K562 (cell line): ENCODE measurements around the gene UBE2D2. TPM values are rescaled to one million over a fixed set of nuclear protein-coding genes. Genes with fewer than 3 reads are reported as not detected.

Experiments
- ATAC-seq: fragments of 200-7000 bp; cut with Tn5 transposase; 3 replicates; pipeline ENCODE4 v1.9.1; 2020; ENCODE audit warnings: moderate library complexity
- BruUV-seq: library from RNA; stranded (reverse); fragments of 400-500 nt; replicated peaks from 2 replicates; lab custom pipeline; 2021; lab: Mats Ljungman, UMichigan
- CTCF ChIA-PET: fragments of 300-600 bp; formaldehyde crosslinking; extraction: SDS; loops from one replicate; lab custom pipeline; 2021; ENCODE audit warnings: low intra/inter-chr PET ratio; lab: Yijun Ruan, JAX
- POLR2A ChIA-PET: fragments of 300-600, 350-650 bp; sonication (Branson Sonifier 250); formaldehyde crosslinking; extraction: SDS; loops from one replicate; lab custom pipeline; 2021; ENCODE audit warnings: antibody characterized with exemption, inconsistent platforms; lab: Yijun Ruan, JAX
- DNase-seq, 4 experiments: peaks; one replicate each; pipeline versions ENCODE4 v3.0.0 to v3.0.0-alpha.2; 2011 to 2018; ENCODE audit warnings: low spot score in 3 of 4, mixed read lengths in 3 of 4; ENCODE audit errors: extremely low read depth in 1 of 4
- FAIRE-seq: peaks from 2 replicates; lab custom pipeline; 2011; peaks lifted over from hg19 to GRCh38; lab: Jason Lieb, UNC
- H2AFZ ChIP-seq: 2 replicates; pipeline ENCODE4 v1.6.0; 2011; ENCODE audit warnings: low read depth, low read length, control low read depth, inconsistent platforms
- H3K27ac ChIP-seq: fragments of 200-600 bp; 3 replicates; pipeline ENCODE4 v1.8.0; 2011; ENCODE audit warnings: low read depth, mild to moderate bottlenecking, control low read depth, inconsistent platforms, low read length, moderate library complexity, mixed read lengths; ENCODE audit errors: extremely low read depth
- H3K27me3 ChIP-seq, 2 experiments: fragments of 300-600 bp in 1 of 2; 2 replicates in 1 of 2; 3 replicates in 1 of 2; pipeline versions ENCODE4 v1.6.0 to v1.8.0; 2011; ENCODE audit warnings: inconsistent platforms in 2 of 2, low read length in 2 of 2, mild to moderate bottlenecking in 1 of 2, mixed read lengths in 1 of 2, moderate library complexity in 1 of 2; ENCODE audit not compliant: control insufficient read depth in 2 of 2, insufficient read depth in 2 of 2
- H3K36me3 ChIP-seq: fragments of 300-600 bp; 3 replicates; pipeline ENCODE4 v1.8.0; 2011; ENCODE audit warnings: mild to moderate bottlenecking, low read length, inconsistent platforms; ENCODE audit not compliant: control insufficient read depth, insufficient read depth
- H3K4me1 ChIP-seq, 2 experiments: fragments of 200-600 bp in 1 of 2; replicated peaks in 1 of 2; 2 replicates in 1 of 2; 3 replicates in 1 of 2; pipeline versions ENCODE4 v1.5.1 to v1.8.0; 2011; ENCODE audit warnings: inconsistent platforms in 2 of 2, low read length in 2 of 2, mild to moderate bottlenecking in 1 of 2, mixed read lengths in 1 of 2, moderate library complexity in 1 of 2; ENCODE audit not compliant: control insufficient read depth in 2 of 2, insufficient read depth in 2 of 2
- H3K4me2 ChIP-seq: 2 replicates; pipeline ENCODE4 v1.6.1; 2011; ENCODE audit warnings: low read length, control low read depth, inconsistent platforms, mixed read lengths; ENCODE audit not compliant: insufficient read depth
- H3K4me3 ChIP-seq: fragments of 200-600 bp; sonication (generic), shearing (Covaris generic); 2 replicates; pipeline ENCODE4 v1.5.1; 2016; ENCODE audit warnings: control low read depth, inconsistent platforms
- H3K79me2 ChIP-seq: fragments of 200-600 bp; 3 replicates; pipeline ENCODE4 v1.8.0; 2011; ENCODE audit warnings: low read length, inconsistent platforms; ENCODE audit not compliant: control insufficient read depth, insufficient read depth
- H3K9ac ChIP-seq, 2 experiments: 2 replicates each; pipeline versions ENCODE4 v1.6.0 to v1.6.1; 2011; ENCODE audit warnings: low read depth in 2 of 2, low read length in 2 of 2, control low read depth in 1 of 2, inconsistent platforms in 1 of 2, mild to moderate bottlenecking in 1 of 2, mixed read lengths in 1 of 2; ENCODE audit not compliant: insufficient read depth in 1 of 2
- H3K9me1 ChIP-seq: one replicate; pipeline ENCODE4 v1.6.0; 2011; ENCODE audit warnings: inconsistent platforms, mild to moderate bottlenecking, low read length, moderate library complexity; ENCODE audit not compliant: control insufficient read depth, insufficient read depth
- H3K9me3 ChIP-seq: replicated peaks from 2 replicates; pipeline ENCODE4 v1.5.1; 2011; ENCODE audit warnings: low read depth, low read length, inconsistent platforms; ENCODE audit not compliant: control insufficient read depth, insufficient read depth
- H4K20me1 ChIP-seq: replicated peaks from 2 replicates; pipeline ENCODE4 v1.6.1; 2011; ENCODE audit warnings: low read length, inconsistent platforms, mixed read lengths; ENCODE audit not compliant: control insufficient read depth, insufficient read depth
- BCOR ChIP-seq: fragments of 450-650 bp; IDR thresholded peaks from 2 replicates; pipeline ENCODE4 v1.6.1; 2016
- CBFA2T2 ChIP-seq: fragments of 450-650 bp; conservative IDR thresholded peaks from 2 replicates; pipeline ENCODE4 v1.6.1; 2017; ENCODE audit warnings: mild to moderate bottlenecking
- CHD2 ChIP-seq: IDR thresholded peaks from 2 replicates; pipeline ENCODE4 v1.6.1; 2011; ENCODE audit warnings: low read depth, low read length
- GATAD2B ChIP-seq: fragments of 450-650 bp; IDR thresholded peaks from 2 replicates; pipeline ENCODE4 v1.6.1; 2017; ENCODE audit warnings: mild to moderate bottlenecking, borderline replicate concordance
- ILK ChIP-seq: fragments of 450-650 bp; IDR thresholded peaks from 2 replicates; pipeline ENCODE4 v1.6.1; 2016; ENCODE audit warnings: missing genetic modification characterization, low read depth, mild to moderate bottlenecking, missing compliant biosample characterization, moderate library complexity, borderline replicate concordance
- KLF10 ChIP-seq: fragments of 250-450 bp; sonication (Bioruptor Pico); IDR thresholded peaks from 2 replicates; pipeline ENCODE4 v1.6.1; 2021; ENCODE audit warnings: matching md5 sums
- TCF7L2 ChIP-seq: fragments of 150-350 bp; IDR thresholded peaks from 2 replicates; pipeline ENCODE4 v1.6.1; 2016; ENCODE audit warnings: low read depth, mild to moderate bottlenecking, low read length, moderate library complexity
- TGIF2 ChIP-seq: sonication (generic); formaldehyde crosslinking; IDR thresholded peaks from 2 replicates; pipeline ENCODE4 v1.8.1; 2022; ENCODE audit warnings: mild to moderate bottlenecking, missing genetic modification reagents, moderate library complexity
- TOE1 ChIP-seq, 2 experiments: fragments of 450-650 bp in 1 of 2; sonication (generic) in 1 of 2; formaldehyde crosslinking in 1 of 2; IDR thresholded peaks; 2 replicates each; pipeline versions ENCODE4 v1.7.1 to v1.8.0; 2016 to 2022; ENCODE audit warnings: borderline replicate concordance in 2 of 2, mild to moderate bottlenecking in 2 of 2, antibody characterized with exemption in 1 of 2, inconsistent platforms in 1 of 2, low read depth in 1 of 2, missing genetic modification reagents in 1 of 2, moderate library complexity in 1 of 2
- XRCC3 ChIP-seq: fragments of 450-650 bp; IDR thresholded peaks from 2 replicates; pipeline ENCODE4 v1.6.1; 2017; ENCODE audit warnings: mild to moderate bottlenecking, moderate library complexity
- ZNF143 ChIP-seq: sonication (generic); formaldehyde crosslinking; IDR thresholded peaks from 2 replicates; pipeline ENCODE4 v1.9.0; 2022; ENCODE audit warnings: mild to moderate bottlenecking, missing genetic modification reagents
- ZNF239 ChIP-seq: fragments of 250-450 bp; sonication (Bioruptor Pico); IDR thresholded peaks from 2 replicates; pipeline ENCODE4 v1.4.0; 2020; ENCODE audit warnings: mild to moderate bottlenecking
- ZNF444 ChIP-seq: fragments of 250-450 bp; sonication (Bioruptor Pico); IDR thresholded peaks from 2 replicates; pipeline ENCODE4 v1.4.0; 2020; ENCODE audit warnings: mild to moderate bottlenecking, moderate library complexity
- WGBS: fragments of 100-300 bp; shearing (Covaris generic); methylation state at CpG from one replicate; pipeline ENCODE4 v1.1.6; 2016; ENCODE audit warnings: low coverage, mixed read lengths; ENCODE audit not compliant: insufficient coverage; ENCODE audit errors: missing lambda C conversion rate; 5-methylcytosine and 5-hydroxymethylcytosine counted together
- in situ Hi-C: fragments of 300-500 bp; cut with MboI; formaldehyde crosslinking; loops from 4 replicates; pipeline ENCODE4 v1.15.0; 2018; ENCODE audit warnings: inconsistent platforms, mixed read lengths
- intact Hi-C: fragments of 100-400 bp; cut with micrococcal nuclease; formaldehyde crosslinking; loops from 2 replicates; pipeline ENCODE4 v1.14.2; 2022
- polyA plus RNA-seq, 8 experiments: library from polyadenylated mRNA; depleted of rRNA in 4 of 8; stranded (reverse) in 5 of 8; unstranded in 3 of 8; fragments of >200 nt; fragmentation: Nextera tagmentation in 2 of 8; fragmentation: Illumina TruSeq in 1 of 8; extraction: Ambion mirVana in 2 of 8; extraction: Trizol in 1 of 8; gene quantifications; 2 replicates each; pipeline versions ENCODE4 v1.2.1 to v1.2.3, GENCODE V29; 2011 to 2014; ENCODE audit warnings: inconsistent platforms in 1 of 8, missing spikeins in 1 of 8
- total RNA-seq, 7 experiments: library from RNA; depleted of rRNA in 6 of 7; stranded (reverse); fragments of >200 nt in 6 of 7; fragmentation: Illumina TruSeq in 2 of 7; extraction: Trizol in 2 of 7; gene quantifications; 2 replicates each; pipeline versions ENCODE4 v1.2.1 to v1.2.3, GENCODE V29; 2011 to 2021; ENCODE audit warnings: low replicate concordance in 1 of 7
- TF ChIP-seq, protein P1 (sequence below): sonication (generic); formaldehyde crosslinking; IDR thresholded peaks from 2 replicates; pipeline ENCODE4 v1.8.0; 2022; ENCODE audit warnings: mild to moderate bottlenecking, missing genetic modification reagents
- TF ChIP-seq, protein P2 (sequence below): fragments of 250-450 bp; sonication (Bioruptor Pico); IDR thresholded peaks from 2 replicates; pipeline ENCODE4 v1.8.0; 2022; ENCODE audit warnings: inconsistent platforms, mild to moderate bottlenecking, moderate library complexity, borderline replicate concordance

UBE2D2 gene
- total and polyA plus RNA-seq, 9 of the 15 experiments (the other 6 are each of a cell fraction or from before 2014, with no cell fraction given) = 53.6 to 198 (median 122) TPM

DNA sequence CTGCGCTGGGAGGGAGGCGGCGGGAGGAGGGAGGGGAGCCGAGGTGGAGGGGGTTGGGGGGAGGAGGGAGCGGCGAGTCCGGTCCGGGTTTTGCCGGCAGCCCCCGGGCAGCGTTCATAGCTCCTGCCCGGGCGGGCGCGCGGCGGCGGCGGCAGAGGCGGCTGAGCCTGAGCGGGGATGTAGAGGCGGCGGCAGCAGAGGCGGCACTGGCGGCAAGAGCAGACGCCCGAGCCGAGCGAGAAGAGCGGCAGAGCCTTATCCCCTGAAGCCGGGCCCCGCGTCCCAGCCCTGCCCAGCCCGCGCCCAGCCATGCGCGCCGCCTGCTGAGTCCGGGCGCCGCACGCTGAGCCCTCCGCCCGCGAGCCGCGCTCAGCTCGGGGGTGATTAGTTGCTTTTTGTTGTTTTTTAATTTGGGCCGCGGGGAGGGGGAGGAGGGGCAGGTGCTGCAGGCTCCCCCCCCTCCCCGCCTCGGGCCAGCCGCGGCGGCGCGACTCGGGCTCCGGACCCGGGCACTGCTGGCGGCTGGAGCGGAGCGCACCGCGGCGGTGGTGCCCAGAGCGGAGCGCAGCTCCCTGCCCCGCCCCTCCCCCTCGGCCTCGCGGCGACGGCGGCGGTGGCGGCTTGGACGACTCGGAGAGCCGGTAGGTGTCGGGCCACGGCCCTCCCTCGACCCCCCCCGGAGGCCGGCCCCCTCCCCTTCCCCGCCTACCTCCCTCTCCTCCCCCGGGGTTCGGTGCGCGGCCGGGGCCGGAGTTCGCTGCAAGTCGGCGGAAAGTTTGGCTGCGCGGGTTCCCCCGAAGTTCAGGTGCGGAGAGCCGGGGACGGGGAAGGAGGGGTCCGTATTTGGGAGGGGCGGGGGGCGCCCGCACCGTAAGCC is 87.3 kb downstream of the UBE2D2 start, which contains the start of gene CXXC5:
TSS of gene CXXC5 (plus strand) at position 145 of the 877 bp plus-strand sequence. CDS start 32,175 bp downstream, outside the sequence.
- in situ Hi-C loops (no loop called here), intact Hi-C loops (loop anchor here (1.0 to 2.0 kb wide), 5 partner anchors 11 to 62 kb away; no protein-coding TSS in a partner anchor)
- H3K36me3 ChIP-seq = peaks cover 12% of the 10 kb centered on the region; the same call in 2 of the 3 replicates
- peak; percentile 63 for ATAC-seq
- BruUV-seq = no TSS peak
- ChIA-PET CTCF (interaction anchor here (0.5 to 1.5 kb wide), 4 partner anchors 13 to 1310 kb away, joined by 3 to 5 read pairs (median 4); no protein-coding TSS in a partner anchor), POLR2A (interaction anchor here (0.5 to 3.7 kb wide), 17 partner anchors 9 to 1187 kb away, joined by 3 to 63 read pairs (median 3); no protein-coding TSS in a partner anchor)
- no peaks in the 10 kb centered on the region for H3K27me3 ChIP-seq
- H2AFZ ChIP-seq = peak within 1 kb of the TSS; percentile 77; the same call in 1 of the 2 replicates
- 0% methylated on average over 17 of the region's 106 CpGs for WGBS
- H3K27ac ChIP-seq = peak within 1 kb of the TSS; percentile 83
- FAIRE-seq = no peak
- peak within 1 kb of the TSS; percentile 90 for H3K4me3 ChIP-seq
- peaks cover 53 to 65% of the 10 kb centered on the region in 2 experiments for H3K4me1 ChIP-seq
- peaks cover 59% of the 10 kb centered on the region for H3K79me2 ChIP-seq
- peaks cover under 1% of the 10 kb centered on the region for H3K9me1 ChIP-seq
- H4K20me1 ChIP-seq = peaks cover 27% of the 10 kb centered on the region
- peak within 1 kb of the TSS; percentile 79 for H3K4me2 ChIP-seq
- peak within 1 kb of the TSS; percentile 85 to 94 for H3K9ac ChIP-seq
- H3K9me3 ChIP-seq = no peaks in the 10 kb centered on the region
- DNase-seq = peak; percentile 88 to 94 (median 90)
- TF ChIP-seq TGIF2 (CRISPR knock-in tag) (no peak), TCF7L2 (no peak), KLF10 (CRISPR knock-in tag) (no peak), ZNF239 (CRISPR knock-in tag) (no peak), ILK (tag) (no peak), CBFA2T2 (no peak), GATAD2B (peak; percentile 83), ZNF444 (CRISPR knock-in tag) (no peak), XRCC3 (no peak), BCOR (no peak), TOE1 (IDR thresholded peaks at IDR 0.05; ENCODE audit: borderline replicate concordance) (peak; percentile 65; the same call in 1 of the 2 replicates), TOE1 (CRISPR knock-in tag; IDR thresholded peaks at IDR 0.05; ENCODE audit: borderline replicate concordance, low read depth) (no peak), CHD2 (no peak), ZNF143 (no peak)
- TF ChIP-seq, protein P1, sequence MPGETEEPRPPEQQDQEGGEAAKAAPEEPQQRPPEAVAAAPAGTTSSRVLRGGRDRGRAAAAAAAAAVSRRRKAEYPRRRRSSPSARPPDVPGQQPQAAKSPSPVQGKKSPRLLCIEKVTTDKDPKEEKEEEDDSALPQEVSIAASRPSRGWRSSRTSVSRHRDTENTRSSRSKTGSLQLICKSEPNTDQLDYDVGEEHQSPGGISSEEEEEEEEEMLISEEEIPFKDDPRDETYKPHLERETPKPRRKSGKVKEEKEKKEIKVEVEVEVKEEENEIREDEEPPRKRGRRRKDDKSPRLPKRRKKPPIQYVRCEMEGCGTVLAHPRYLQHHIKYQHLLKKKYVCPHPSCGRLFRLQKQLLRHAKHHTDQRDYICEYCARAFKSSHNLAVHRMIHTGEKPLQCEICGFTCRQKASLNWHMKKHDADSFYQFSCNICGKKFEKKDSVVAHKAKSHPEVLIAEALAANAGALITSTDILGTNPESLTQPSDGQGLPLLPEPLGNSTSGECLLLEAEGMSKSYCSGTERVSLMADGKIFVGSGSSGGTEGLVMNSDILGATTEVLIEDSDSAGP (CRISPR knock-in tag) = no peak
- TF ChIP-seq, protein P2, sequence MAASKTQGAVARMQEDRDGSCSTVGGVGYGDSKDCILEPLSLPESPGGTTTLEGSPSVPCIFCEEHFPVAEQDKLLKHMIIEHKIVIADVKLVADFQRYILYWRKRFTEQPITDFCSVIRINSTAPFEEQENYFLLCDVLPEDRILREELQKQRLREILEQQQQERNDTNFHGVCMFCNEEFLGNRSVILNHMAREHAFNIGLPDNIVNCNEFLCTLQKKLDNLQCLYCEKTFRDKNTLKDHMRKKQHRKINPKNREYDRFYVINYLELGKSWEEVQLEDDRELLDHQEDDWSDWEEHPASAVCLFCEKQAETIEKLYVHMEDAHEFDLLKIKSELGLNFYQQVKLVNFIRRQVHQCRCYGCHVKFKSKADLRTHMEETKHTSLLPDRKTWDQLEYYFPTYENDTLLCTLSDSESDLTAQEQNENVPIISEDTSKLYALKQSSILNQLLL = no peak
